ENCODE data around the gene LRRFIP1.

GRCh38 chr2:237742614-237743013 lies 115.2 kb downstream of the LRRFIP1 start:
- TF ChIP-seq POLR2A (IDR thresholded peaks at IDR 0.05; ENCODE audit: low read depth, low read length), result no peak
- no peak for TF ChIP-seq MXI1 (IDR thresholded peaks at IDR 0.05; ENCODE audit: low read depth, low read length)
- TF ChIP-seq LARP7 (IDR thresholded peaks at IDR 0.05), result no peak
- no peak for TF ChIP-seq ZNF384 (IDR thresholded peaks at IDR 0.05; ENCODE audit: borderline replicate concordance, low read depth, low read length)
- TF ChIP-seq TBL1XR1 (IDR thresholded peaks at IDR 0.05; ENCODE audit: low read depth, low read length), result no peak
- no peak for TF ChIP-seq CTCF (IDR thresholded peaks at IDR 0.05 in 2 of 3, conservative IDR thresholded peaks at IDR 0.05 in 1 of 3; ENCODE audit: control insufficient read depth in 2 of 3, extremely low read depth in 1 of 3, insufficient read depth in 1 of 3, low read depth in 3 of 3, low read length in 3 of 3)
- TF ChIP-seq NBN (IDR thresholded peaks at IDR 0.05), result no peak
- TF ChIP-seq ZBTB33 (IDR thresholded peaks at IDR 0.05), result no peak

All from GM12878 (cell line).